ENCODE results near the gene NAPEPLD. TPM values are rescaled to one million over a fixed set of nuclear protein-coding genes. Genes with fewer than 3 reads are reported as not detected.

The NAPEPLD gene
- total and polyA plus RNA-seq, 2 donors, result 7.4 to 8.3 TPM

DNA sequence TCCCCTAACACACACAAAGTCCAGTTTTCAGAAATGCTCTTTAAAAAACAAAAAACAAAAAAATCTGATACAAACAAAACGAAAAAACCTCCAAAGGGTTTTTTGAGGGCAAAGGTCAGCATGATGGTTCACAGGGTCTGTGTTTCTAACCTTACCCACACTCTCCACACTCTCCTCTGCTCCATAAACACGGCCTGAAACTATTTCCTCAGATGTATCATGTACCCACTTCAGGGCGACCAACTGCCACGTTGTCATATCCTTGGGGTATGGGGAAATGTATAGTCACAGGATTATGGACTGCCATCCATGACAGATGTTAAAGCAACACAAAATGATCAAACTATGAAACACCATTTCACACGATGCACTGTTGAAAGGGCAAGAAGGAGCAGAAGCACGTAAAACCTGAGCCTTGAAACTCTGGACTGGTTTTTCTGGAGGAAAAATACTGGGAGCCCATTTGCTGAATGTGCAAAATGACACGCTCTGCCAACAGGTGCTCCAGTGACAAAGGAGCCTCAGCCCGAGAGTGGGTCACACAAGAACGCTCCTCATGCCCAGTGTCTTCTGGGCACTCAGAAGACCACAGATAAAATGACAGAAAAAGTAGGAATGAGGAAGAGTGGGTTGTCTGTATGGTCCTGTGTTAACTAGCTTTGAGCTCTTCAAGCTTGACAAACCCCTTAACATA lies 15.8 kb downstream of the NAPEPLD start:
- DNase-seq (ENCODE audit: low read depth in 6 of 9, low spot score in 9 of 9), result no peak
- WGBS, result 92% methylated on average over 9 of the region's 9 CpGs

DNA sequence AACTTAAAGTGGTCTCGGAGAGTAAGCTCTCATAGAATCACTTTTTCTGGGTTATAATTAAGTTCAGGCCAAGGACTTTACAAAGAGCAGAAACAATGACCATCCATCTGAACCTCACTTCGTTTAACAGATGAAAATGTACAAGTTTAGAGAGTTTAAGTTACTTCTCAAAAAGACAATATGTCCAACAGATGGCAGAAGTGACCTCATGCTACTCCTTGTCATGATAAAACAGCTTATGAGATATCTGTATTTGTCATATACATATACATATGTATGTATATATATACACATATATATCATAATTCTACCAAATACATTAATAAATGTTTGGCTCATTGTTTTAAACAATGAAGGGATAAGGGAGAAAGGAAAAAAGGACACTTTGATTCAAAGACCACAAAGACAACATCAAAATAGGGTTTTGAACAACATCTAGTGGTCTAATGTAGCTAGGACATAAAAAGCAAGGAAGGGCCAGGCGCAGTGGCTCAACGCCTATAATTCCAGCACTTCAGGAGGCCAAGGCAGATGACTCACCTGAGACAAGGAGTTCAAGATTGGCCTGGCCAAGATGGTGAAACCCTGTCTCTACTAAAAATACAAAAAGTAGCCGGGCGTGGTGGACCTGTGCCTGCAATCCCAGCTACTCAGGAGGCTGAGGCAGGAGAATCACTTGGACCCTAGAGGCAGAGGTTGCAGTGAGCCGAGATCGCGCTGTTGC lies 17.8 kb downstream of the NAPEPLD start:
- H3K4me1 ChIP-seq (ENCODE audit: control insufficient read depth in 2 of 2, insufficient read depth in 2 of 2, low read length in 2 of 2), result no peaks in the 10 kb centered on the region
- DNase-seq (ENCODE audit: low read depth in 6 of 9, low spot score in 9 of 9), result no peak
- H3K9me3 ChIP-seq (ENCODE audit: control insufficient read depth in 2 of 2, insufficient read depth in 1 of 2, low read length in 1 of 2), result no peaks in the 10 kb centered on the region
- no peak overlapping the region for H3K4me3 ChIP-seq (ENCODE audit: low read length in 2 of 2)
- 93% methylated on average over 9 of the region's 9 CpGs for WGBS
- no peak overlapping the region for H3K27ac ChIP-seq (ENCODE audit: low read depth in 1 of 2, low read length in 1 of 2)
- peaks cover 17 to 18% of the 10 kb centered on the region in 2 donors for H3K36me3 ChIP-seq (ENCODE audit: control insufficient read depth in 2 of 2, insufficient read depth in 2 of 2, low read length in 1 of 2)
- no peaks in the 10 kb centered on the region for H3K27me3 ChIP-seq (ENCODE audit: control insufficient read depth in 2 of 2, insufficient read depth in 1 of 2, low read length in 1 of 2)

More for the DNA sequence above, 15.8 kb downstream of the NAPEPLD start:
- Histone ChIP-seq H3K27me3 (ENCODE audit: control insufficient read depth in 2 of 2, insufficient read depth in 1 of 2, low read length in 1 of 2) (no peaks in the 10 kb centered on the region), H3K27ac (ENCODE audit: low read depth in 1 of 2, low read length in 1 of 2) (no peak overlapping the region), H3K36me3 (ENCODE audit: control insufficient read depth in 2 of 2, insufficient read depth in 2 of 2, low read length in 1 of 2) (peaks cover 4 to 5% of the 10 kb centered on the region in 2 donors), H3K9me3 (ENCODE audit: control insufficient read depth in 2 of 2, insufficient read depth in 1 of 2, low read length in 1 of 2) (no peaks in the 10 kb centered on the region), H3K4me3 (ENCODE audit: low read length in 2 of 2) (no peak overlapping the region), H3K4me1 (ENCODE audit: control insufficient read depth in 2 of 2, insufficient read depth in 2 of 2, low read length in 2 of 2) (no peaks in the 10 kb centered on the region)

DNA sequence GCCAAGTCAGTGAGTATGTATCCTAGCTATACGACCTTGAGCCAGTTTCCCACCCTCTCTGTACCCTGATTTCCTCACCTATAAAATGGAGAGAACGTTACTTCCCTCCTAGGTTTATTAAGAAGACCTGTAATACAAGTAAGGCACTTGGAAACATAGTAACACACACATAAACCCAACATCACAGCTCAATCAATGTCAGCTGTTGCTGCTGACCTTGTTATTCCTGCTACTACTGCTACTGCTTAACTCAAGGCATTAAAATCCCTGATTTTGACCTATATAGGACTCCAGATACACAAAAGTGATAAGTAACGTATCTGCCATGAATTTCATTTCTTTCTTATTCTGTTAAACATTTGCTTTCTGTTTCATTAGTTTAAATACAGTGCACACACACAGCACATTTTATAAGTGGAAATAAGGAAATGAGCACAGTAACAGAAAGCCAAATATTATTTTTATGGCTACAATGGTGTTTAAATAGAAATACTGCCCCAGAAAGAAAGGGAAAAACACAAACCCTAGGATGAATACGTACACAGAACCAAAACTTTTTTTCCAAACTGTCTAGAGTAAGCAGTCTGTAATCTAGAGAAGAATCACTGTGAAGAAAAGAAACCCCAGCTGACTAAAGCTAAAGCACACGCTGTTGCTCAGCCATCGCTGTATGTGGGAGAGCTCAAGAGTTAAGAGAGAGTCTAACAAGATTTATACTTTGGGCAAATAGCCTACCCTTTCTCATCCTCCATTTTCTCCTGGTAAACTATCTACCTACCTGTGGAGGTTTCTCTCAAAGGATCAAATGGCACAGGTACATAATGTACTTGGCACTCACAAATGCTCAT lies 19.0 kb downstream of the NAPEPLD start:
- Histone ChIP-seq H3K27ac (ENCODE audit: low read depth in 1 of 2, low read length in 1 of 2) (no peak overlapping the region), H3K27me3 (ENCODE audit: control insufficient read depth in 2 of 2, insufficient read depth in 1 of 2, low read length in 1 of 2) (no peaks in the 10 kb centered on the region), H3K36me3 (ENCODE audit: control insufficient read depth in 2 of 2, insufficient read depth in 2 of 2, low read length in 1 of 2) (peaks cover 19 to 21% of the 10 kb centered on the region in 2 donors), H3K4me3 (ENCODE audit: low read length in 2 of 2) (no peak overlapping the region), H3K9me3 (ENCODE audit: control insufficient read depth in 2 of 2, insufficient read depth in 1 of 2, low read length in 1 of 2) (no peaks in the 10 kb centered on the region), H3K4me1 (ENCODE audit: control insufficient read depth in 2 of 2, insufficient read depth in 2 of 2, low read length in 2 of 2) (no peaks in the 10 kb centered on the region)
- WGBS, result 90% methylated on average over 6 of the region's 6 CpGs
- no peak for DNase-seq (ENCODE audit: low read depth in 6 of 9, low spot score in 9 of 9)

DNA sequence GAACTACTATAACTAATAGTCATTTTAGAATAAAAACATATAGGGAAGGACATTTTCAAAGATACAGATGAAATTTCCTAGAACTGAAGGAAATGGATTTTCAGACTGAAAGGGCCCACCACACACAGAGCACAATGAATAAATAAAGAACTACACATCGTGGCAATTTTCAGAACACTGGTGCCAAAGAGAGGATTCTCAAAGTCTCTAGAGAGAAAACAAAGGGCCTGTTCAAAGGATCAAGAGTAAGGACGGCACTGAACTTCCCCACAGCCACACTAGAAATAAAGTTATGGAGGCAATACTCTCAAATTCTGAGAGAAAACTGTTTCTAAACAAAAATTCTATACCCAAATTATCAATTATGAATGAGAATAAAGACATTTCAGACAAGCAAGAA lies 21.9 kb downstream of the NAPEPLD start:
- WGBS, result 95% methylated on average over 2 of the region's 2 CpGs
- H3K4me3 ChIP-seq (ENCODE audit: low read length in 2 of 2), result no peak overlapping the region

DNA sequence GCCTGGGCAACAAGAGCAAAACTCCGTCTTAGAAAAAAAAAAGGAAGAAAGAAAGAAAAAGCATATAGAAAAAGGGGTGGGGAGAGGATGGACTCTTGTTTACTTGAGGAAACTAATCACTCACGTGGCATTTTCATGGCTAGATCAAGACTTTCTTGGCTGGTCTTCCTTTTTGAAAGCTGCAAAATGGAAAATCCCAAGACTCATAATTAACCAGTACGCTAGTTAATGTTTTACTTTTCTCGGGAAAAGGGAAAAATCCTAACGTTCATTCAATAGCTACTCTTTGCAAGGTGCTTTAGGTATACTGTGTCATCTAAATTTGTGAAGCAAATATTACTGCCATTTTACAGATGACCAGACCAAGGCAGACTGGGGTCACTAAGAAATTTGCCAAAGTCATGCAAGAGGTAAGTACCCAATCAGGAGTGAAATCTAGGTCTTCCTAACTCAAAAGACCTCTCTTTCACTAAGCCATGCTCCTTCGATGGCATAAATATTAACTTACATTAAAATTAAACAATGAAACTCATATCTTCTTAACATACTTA lies 24.4 kb downstream of the NAPEPLD start:
- no peaks in the 10 kb centered on the region for H3K4me1 ChIP-seq (ENCODE audit: control insufficient read depth in 2 of 2, insufficient read depth in 2 of 2, low read length in 2 of 2)

More for the DNA sequence above, 21.9 kb downstream of the NAPEPLD start:
- Histone ChIP-seq H3K9me3 (ENCODE audit: control insufficient read depth in 2 of 2, insufficient read depth in 1 of 2, low read length in 1 of 2) (no peaks in the 10 kb centered on the region), H3K4me1 (ENCODE audit: control insufficient read depth in 2 of 2, insufficient read depth in 2 of 2, low read length in 2 of 2) (no peaks in the 10 kb centered on the region), H3K36me3 (ENCODE audit: control insufficient read depth in 2 of 2, insufficient read depth in 2 of 2, low read length in 1 of 2) (peaks cover 24 to 31% of the 10 kb centered on the region in 2 donors), H3K27ac (ENCODE audit: low read depth in 1 of 2, low read length in 1 of 2) (no peak overlapping the region), H3K27me3 (ENCODE audit: control insufficient read depth in 2 of 2, insufficient read depth in 1 of 2, low read length in 1 of 2) (no peaks in the 10 kb centered on the region)
- no peak for DNase-seq (ENCODE audit: low read depth in 6 of 9, low spot score in 9 of 9)

DNA sequence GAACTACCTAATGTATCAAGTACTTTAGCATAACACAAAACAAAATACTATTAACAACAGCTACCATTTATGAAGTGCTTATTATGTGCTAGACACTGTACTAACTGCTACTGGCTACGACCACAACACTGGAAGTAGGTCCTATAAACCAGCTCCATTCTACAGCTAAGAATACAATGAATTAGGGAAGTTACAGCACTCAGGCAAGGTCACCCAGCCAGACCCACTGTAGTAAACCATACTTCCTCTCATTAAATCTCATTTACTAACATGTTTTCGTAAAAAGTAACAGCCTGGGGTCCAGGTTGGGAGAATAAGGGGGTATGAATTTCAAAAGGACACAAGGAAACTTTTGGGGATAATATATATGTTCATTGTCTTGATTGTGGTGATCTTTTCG lies 25.4 kb downstream of the NAPEPLD start:
- H3K4me3 ChIP-seq (ENCODE audit: low read length in 2 of 2), result no peak overlapping the region
- H3K4me1 ChIP-seq (ENCODE audit: control insufficient read depth in 2 of 2, insufficient read depth in 2 of 2, low read length in 2 of 2), result no peaks in the 10 kb centered on the region
- H3K9me3 ChIP-seq (ENCODE audit: control insufficient read depth in 2 of 2, insufficient read depth in 1 of 2, low read length in 1 of 2), result no peaks in the 10 kb centered on the region
- H3K36me3 ChIP-seq (ENCODE audit: control insufficient read depth in 2 of 2, insufficient read depth in 2 of 2, low read length in 1 of 2), result peaks cover 35 to 51% of the 10 kb centered on the region in 2 donors
- WGBS, result 80% methylated on average over 3 of the region's 3 CpGs
- H3K27ac ChIP-seq (ENCODE audit: low read depth in 1 of 2, low read length in 1 of 2), result no peak overlapping the region
- no peak for DNase-seq (ENCODE audit: low read depth in 6 of 9, low spot score in 9 of 9)
- no peaks in the 10 kb centered on the region for H3K27me3 ChIP-seq (ENCODE audit: control insufficient read depth in 2 of 2, insufficient read depth in 1 of 2, low read length in 1 of 2)

More for the DNA sequence above, 24.4 kb downstream of the NAPEPLD start:
- 88% methylated on average over 6 of the region's 6 CpGs for WGBS
- no peak for DNase-seq (ENCODE audit: low read depth in 6 of 9, low spot score in 9 of 9)
- Histone ChIP-seq H3K4me3 (ENCODE audit: low read length in 2 of 2) (no peak overlapping the region), H3K27me3 (ENCODE audit: control insufficient read depth in 2 of 2, insufficient read depth in 1 of 2, low read length in 1 of 2) (no peaks in the 10 kb centered on the region), H3K27ac (ENCODE audit: low read depth in 1 of 2, low read length in 1 of 2) (no peak overlapping the region), H3K9me3 (ENCODE audit: control insufficient read depth in 2 of 2, insufficient read depth in 1 of 2, low read length in 1 of 2) (no peaks in the 10 kb centered on the region), H3K36me3 (ENCODE audit: control insufficient read depth in 2 of 2, insufficient read depth in 2 of 2, low read length in 1 of 2) (peaks cover 34 to 50% of the 10 kb centered on the region in 2 donors)

DNA sequence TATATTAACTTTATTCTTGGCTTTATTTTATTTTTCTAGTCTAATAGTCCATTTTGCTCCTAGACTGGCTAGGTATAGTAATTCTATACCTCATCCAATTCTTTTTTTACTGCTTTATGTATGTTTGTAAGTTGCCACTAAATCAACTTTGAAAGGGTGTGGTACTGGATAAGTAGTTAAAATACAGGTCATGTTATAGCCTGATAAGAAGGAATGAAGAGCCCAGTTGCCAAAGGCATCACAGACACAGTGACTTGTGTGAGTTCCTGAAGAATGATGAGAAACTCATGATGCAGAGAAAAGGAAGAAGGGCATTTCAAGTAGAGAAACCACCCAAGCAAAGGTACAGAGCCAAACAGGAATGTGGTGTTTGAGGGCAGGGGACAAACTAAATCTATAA lies 27.3 kb downstream of the NAPEPLD start:
- Histone ChIP-seq H3K9me3 (ENCODE audit: control insufficient read depth in 2 of 2, insufficient read depth in 1 of 2, low read length in 1 of 2) (no peaks in the 10 kb centered on the region), H3K36me3 (ENCODE audit: control insufficient read depth in 2 of 2, insufficient read depth in 2 of 2, low read length in 1 of 2) (peaks cover 23 to 39% of the 10 kb centered on the region in 2 donors), H3K27ac (ENCODE audit: low read depth in 1 of 2, low read length in 1 of 2) (no peak overlapping the region), H3K4me1 (ENCODE audit: control insufficient read depth in 2 of 2, insufficient read depth in 2 of 2, low read length in 2 of 2) (no peaks in the 10 kb centered on the region), H3K27me3 (ENCODE audit: control insufficient read depth in 2 of 2, insufficient read depth in 1 of 2, low read length in 1 of 2) (no peaks in the 10 kb centered on the region), H3K4me3 (ENCODE audit: low read length in 2 of 2) (no peak overlapping the region)
- DNase-seq (ENCODE audit: low read depth in 6 of 9, low spot score in 9 of 9), result no peak

DNA sequence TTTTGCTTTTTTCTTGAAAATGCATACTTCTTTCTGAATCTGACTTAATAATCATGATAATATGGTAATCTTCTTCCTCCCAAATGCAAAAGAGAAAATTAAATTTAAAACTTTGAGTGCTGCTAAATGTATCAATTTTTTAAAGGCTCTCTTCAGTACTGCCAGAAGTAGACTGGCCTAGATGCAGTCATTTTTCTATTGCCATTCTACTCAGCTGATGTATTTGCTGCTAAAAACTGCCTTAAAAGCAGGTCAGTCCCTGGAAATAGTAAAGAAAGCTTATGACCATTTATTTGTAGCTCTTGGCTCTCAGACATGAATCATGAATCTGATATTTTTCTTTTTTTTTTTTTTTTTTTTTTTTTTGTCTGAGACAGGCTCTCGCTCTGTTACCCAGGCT lies 28.5 kb downstream of the NAPEPLD start:
- 94% methylated on average over 1 of the region's 1 CpG for WGBS
- no peak overlapping the region for H3K4me3 ChIP-seq (ENCODE audit: low read length in 2 of 2)
- H3K27ac ChIP-seq (ENCODE audit: low read depth in 1 of 2, low read length in 1 of 2), result no peak overlapping the region
- peaks cover 16 to 36% of the 10 kb centered on the region in 2 donors for H3K36me3 ChIP-seq (ENCODE audit: control insufficient read depth in 2 of 2, insufficient read depth in 2 of 2, low read length in 1 of 2)
- no peaks in the 10 kb centered on the region for H3K9me3 ChIP-seq (ENCODE audit: control insufficient read depth in 2 of 2, insufficient read depth in 1 of 2, low read length in 1 of 2)
- no peak for DNase-seq (ENCODE audit: low read depth in 6 of 9, low spot score in 9 of 9)
- H3K27me3 ChIP-seq (ENCODE audit: control insufficient read depth in 2 of 2, insufficient read depth in 1 of 2, low read length in 1 of 2), result no peaks in the 10 kb centered on the region
- no peaks in the 10 kb centered on the region for H3K4me1 ChIP-seq (ENCODE audit: control insufficient read depth in 2 of 2, insufficient read depth in 2 of 2, low read length in 2 of 2)
